22Rv1 (cell line): ENCODE measurements around the gene PIKFYVE.

Experiments
- ZFX ChIP-seq: fragments of 450-650 bp; IDR thresholded peaks from 2 replicates; pipeline ENCODE4 v1.6.1; 2017; ENCODE audit warnings: antibody characterized with exemption, borderline replicate concordance
- TF ChIP-seq, protein P1 (sequence below): fragments of 450-650 bp; IDR thresholded peaks from 2 replicates; pipeline ENCODE4 v1.5.1; 2017; ENCODE audit warnings: mild to moderate bottlenecking

GRCh38 chr2:208373460-208374089, 107.5 kb downstream of the PIKFYVE start:
- TF ChIP-seq, protein P1, sequence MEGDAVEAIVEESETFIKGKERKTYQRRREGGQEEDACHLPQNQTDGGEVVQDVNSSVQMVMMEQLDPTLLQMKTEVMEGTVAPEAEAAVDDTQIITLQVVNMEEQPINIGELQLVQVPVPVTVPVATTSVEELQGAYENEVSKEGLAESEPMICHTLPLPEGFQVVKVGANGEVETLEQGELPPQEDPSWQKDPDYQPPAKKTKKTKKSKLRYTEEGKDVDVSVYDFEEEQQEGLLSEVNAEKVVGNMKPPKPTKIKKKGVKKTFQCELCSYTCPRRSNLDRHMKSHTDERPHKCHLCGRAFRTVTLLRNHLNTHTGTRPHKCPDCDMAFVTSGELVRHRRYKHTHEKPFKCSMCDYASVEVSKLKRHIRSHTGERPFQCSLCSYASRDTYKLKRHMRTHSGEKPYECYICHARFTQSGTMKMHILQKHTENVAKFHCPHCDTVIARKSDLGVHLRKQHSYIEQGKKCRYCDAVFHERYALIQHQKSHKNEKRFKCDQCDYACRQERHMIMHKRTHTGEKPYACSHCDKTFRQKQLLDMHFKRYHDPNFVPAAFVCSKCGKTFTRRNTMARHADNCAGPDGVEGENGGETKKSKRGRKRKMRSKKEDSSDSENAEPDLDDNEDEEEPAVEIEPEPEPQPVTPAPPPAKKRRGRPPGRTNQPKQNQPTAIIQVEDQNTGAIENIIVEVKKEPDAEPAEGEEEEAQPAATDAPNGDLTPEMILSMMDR = peak; percentile 91
- no peak for TF ChIP-seq ZFX
